Measurements from ENCODE around the gene ADAM21. TPM values are rescaled to one million over a fixed set of nuclear protein-coding genes. Genes with fewer than 3 reads are reported as not detected.
"Not testable (repeated sequence)": the region's sequence is repeated elsewhere in the genome, so short reads cannot be mapped to it uniquely, and the experiment has no call there.

ADAM21 gene
- polyA plus RNA-seq (2011; rRNA removed) (0.12 and 0.26 TPM in 2 replicates), polyA minus RNA-seq (2011; rRNA and poly(A)+ RNA removed) (0.09 and 0.26 TPM in 2 replicates)

DNA sequence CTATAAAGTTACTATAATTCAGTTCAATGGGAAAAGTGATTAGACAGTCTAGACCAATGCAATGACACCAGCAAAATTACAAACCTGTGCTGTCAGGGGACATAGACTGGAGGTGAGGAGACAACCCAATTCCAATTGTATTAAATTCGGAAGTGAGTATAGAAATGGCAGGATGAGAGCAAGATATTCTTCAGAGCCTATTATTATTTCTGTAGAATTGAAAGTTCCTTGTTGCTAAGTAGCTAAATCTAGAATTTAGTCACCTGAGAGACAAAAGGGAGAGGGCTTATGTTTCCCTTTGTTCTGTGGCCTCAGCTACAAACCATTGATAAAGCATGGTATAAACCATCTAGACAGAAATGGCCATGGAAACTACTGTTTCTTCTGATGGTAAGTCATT, at the start of gene ADAM21:
Gene ADAM21, plus strand, starts transcription at position 301 of the 400 bp plus-strand sequence. CDS start 5,326 bp downstream, outside the sequence.
- DNase-seq (ENCODE audit: low read depth, low spot score) = no peak
- ChIA-PET POLR2A (interaction anchor here (0.6 kb wide), 1 partner anchor 70 kb away, joined by 4 read pairs; no protein-coding TSS in a partner anchor), CTCF (no interaction called here)
- no peak within 1 kb of the TSS for H3K4me3 ChIP-seq (ENCODE audit: low read depth, low read length)
- TF ChIP-seq, protein P1, sequence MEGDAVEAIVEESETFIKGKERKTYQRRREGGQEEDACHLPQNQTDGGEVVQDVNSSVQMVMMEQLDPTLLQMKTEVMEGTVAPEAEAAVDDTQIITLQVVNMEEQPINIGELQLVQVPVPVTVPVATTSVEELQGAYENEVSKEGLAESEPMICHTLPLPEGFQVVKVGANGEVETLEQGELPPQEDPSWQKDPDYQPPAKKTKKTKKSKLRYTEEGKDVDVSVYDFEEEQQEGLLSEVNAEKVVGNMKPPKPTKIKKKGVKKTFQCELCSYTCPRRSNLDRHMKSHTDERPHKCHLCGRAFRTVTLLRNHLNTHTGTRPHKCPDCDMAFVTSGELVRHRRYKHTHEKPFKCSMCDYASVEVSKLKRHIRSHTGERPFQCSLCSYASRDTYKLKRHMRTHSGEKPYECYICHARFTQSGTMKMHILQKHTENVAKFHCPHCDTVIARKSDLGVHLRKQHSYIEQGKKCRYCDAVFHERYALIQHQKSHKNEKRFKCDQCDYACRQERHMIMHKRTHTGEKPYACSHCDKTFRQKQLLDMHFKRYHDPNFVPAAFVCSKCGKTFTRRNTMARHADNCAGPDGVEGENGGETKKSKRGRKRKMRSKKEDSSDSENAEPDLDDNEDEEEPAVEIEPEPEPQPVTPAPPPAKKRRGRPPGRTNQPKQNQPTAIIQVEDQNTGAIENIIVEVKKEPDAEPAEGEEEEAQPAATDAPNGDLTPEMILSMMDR (IDR thresholded peaks at IDR 0.05; ENCODE audit: low read depth, low read length) = no peak
- H3K9me3 ChIP-seq (ENCODE audit: control insufficient read depth, insufficient read depth, low read length) = no peaks in the 10 kb centered on the region
- no peak within 1 kb of the TSS for H3K27ac ChIP-seq (ENCODE audit: low read depth, low read length)
- H3K27me3 ChIP-seq (ENCODE audit: control insufficient read depth, insufficient read depth, low read length) = no peaks in the 10 kb centered on the region

DNA sequence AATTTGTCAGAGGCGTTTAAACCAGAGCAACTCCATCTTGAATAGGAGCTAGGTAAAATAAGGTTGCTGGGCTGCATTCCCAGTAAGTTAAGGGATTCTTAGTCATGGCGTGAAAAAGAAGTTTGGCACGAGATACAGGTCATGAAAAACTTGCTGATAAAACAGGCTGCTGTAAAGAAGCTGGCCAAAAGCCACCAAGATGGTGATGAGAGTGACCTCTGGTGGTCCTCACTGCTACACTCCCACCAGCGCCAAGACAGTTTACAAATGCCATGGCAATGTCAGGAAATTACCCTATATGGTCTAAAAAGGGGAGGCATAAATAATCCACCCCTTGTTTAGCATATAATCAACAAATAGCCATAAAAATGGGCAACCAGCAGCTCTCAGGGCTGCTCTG, 48.6 kb upstream of the ADAM21 start:
- POLR2A ChIA-PET; H3K9me3 ChIP-seq (ENCODE audit: control insufficient read depth, insufficient read depth, low read length); H3K27me3 ChIP-seq (ENCODE audit: control insufficient read depth, insufficient read depth, low read length); H3K27ac ChIP-seq (ENCODE audit: low read depth, low read length); H3K4me3 ChIP-seq (ENCODE audit: low read depth, low read length): not testable (repeated sequence)
- peak; percentile 2 for DNase-seq (ENCODE audit: low read depth, low spot score)
- CTCF ChIA-PET = interaction anchor here (1.1 to 1.6 kb wide), 2 partner anchors 12 to 20 kb away, joined by 4 read pairs; no protein-coding TSS in a partner anchor

DNA sequence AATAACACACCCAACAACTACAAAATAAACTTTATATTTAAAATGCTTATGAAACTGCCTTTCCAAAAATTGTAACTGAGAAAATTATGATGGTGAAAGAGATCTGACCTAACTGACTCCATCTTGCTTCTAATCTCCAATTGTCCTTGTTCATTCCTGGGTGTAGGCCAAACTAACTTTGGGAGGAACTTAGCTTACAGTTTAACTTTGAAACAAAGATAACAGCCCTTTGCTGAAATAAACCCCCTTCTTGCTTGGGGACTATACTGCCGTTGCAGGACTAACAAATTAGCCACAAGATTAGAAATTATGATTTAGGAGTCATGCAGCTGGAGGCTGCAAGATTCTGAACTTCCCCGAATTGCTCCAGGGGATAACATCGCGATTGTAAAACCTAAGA, 45.8 kb upstream of the ADAM21 start:
- POLR2A ChIA-PET; H3K4me3 ChIP-seq (ENCODE audit: low read depth, low read length); H3K9me3 ChIP-seq (ENCODE audit: control insufficient read depth, insufficient read depth, low read length); DNase-seq (ENCODE audit: low read depth, low spot score); H3K27ac ChIP-seq (ENCODE audit: low read depth, low read length); CTCF ChIA-PET; H3K27me3 ChIP-seq (ENCODE audit: control insufficient read depth, insufficient read depth, low read length): not testable (repeated sequence)

DNA sequence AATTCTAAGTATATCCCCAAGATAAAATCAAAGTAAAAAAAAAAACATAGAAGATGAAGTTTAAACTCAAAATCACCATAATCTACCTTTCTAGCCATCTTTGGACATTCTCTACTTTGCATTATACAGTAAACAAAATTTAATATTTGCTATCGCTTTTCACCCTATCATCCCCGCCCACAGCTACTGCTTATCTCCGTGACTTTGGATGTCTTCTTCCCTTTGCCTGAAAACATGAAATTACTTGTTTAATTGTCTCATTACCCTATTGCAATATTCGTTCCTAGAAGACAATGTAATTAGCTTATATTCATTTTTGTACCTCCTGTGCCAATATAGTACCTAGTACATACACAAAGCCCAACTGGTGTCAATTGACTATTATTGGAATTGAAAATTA, 44.4 kb upstream of the ADAM21 start:
- TF ChIP-seq, protein P1 (IDR thresholded peaks at IDR 0.05; ENCODE audit: low read depth, low read length) = no peak
- Histone ChIP-seq H3K27me3 (ENCODE audit: control insufficient read depth, insufficient read depth, low read length) (no peaks in the 10 kb centered on the region), H3K4me3 (ENCODE audit: low read depth, low read length) (no peak overlapping the region), H3K9me3 (ENCODE audit: control insufficient read depth, insufficient read depth, low read length) (no peaks in the 10 kb centered on the region), H3K27ac (ENCODE audit: low read depth, low read length) (no peak overlapping the region)
- POLR2A ChIA-PET = no interaction called here
- DNase-seq (ENCODE audit: low read depth, low spot score) = no peak
- CTCF ChIA-PET = no interaction called here

DNA sequence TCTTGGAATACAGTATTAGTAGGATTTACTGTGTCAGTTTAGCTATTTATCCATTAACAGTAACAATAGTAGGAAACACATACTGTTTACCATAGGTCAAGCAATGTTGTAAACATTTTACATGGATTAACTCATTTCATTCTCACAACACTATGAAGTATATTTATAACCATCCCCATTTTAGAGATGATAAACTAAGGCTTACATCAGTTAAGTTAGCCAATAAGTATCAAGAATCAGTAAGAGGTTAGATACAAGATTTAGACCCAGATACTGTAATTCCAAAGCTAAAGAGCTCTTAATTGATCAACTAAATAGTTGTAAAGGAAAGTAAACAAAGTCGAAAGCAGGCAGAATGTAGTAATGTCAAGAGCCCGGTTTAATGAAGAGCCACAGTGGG, 36.2 kb upstream of the ADAM21 start:
- DNase-seq (ENCODE audit: low read depth, low spot score) = no peak
- no peaks in the 10 kb centered on the region for H3K27me3 ChIP-seq (ENCODE audit: control insufficient read depth, insufficient read depth, low read length)
- H3K9me3 ChIP-seq (ENCODE audit: control insufficient read depth, insufficient read depth, low read length) = no peaks in the 10 kb centered on the region
- ChIA-PET CTCF (interaction anchor here (0.6 to 0.8 kb wide), 2 partner anchors 12 to 22 kb away, joined by 4 read pairs; no protein-coding TSS in a partner anchor), POLR2A (interaction anchor here (0.6 to 0.7 kb wide), 2 partner anchors 84 to 594 kb away, joined by 4 to 5 read pairs; no protein-coding TSS in a partner anchor)
- TF ChIP-seq, protein P1 (IDR thresholded peaks at IDR 0.05; ENCODE audit: low read depth, low read length) = no peak
- H3K4me3 ChIP-seq (ENCODE audit: low read depth, low read length) = peak overlapping the region; percentile 97
- H3K27ac ChIP-seq (ENCODE audit: low read depth, low read length) = no peak overlapping the region

DNA sequence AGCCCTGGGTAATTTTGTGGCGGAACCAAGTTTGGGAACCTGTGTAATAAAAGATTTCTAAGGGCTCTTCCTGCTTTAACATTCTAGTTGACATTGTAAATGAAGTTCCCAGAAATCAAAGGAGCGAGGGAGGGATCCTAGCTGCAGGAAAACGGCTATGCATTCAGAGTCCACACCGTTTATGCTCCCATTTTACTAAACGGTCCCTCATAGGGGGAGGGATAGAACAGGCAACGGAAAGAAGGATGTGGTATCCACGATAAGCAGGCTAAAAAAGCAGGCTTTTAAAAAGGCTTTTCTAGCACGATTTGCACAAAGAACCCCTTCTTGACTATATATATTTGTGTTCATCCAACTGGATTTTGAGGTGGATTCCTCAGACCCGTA, 35.6 kb upstream of the ADAM21 start:
- Histone ChIP-seq H3K27ac (ENCODE audit: low read depth, low read length) (no peak overlapping the region), H3K9me3 (ENCODE audit: control insufficient read depth, insufficient read depth, low read length) (no peaks in the 10 kb centered on the region), H3K27me3 (ENCODE audit: control insufficient read depth, insufficient read depth, low read length) (no peaks in the 10 kb centered on the region), H3K4me3 (ENCODE audit: low read depth, low read length) (peak overlapping the region; percentile 97)
- ChIA-PET POLR2A (no interaction called here), CTCF (no interaction called here)
- no peak for DNase-seq (ENCODE audit: low read depth, low spot score)
- TF ChIP-seq, protein P1 (IDR thresholded peaks at IDR 0.05; ENCODE audit: low read depth, low read length) = no peak

Data from AG04450 (cell line).